CD14-positive monocyte (primary cell): Measurements from ENCODE around the gene UGCG. TPM values are rescaled to one million over a fixed set of nuclear protein-coding genes. Genes with fewer than 3 reads are reported as not detected.

Experiments
- DNase-seq, 3 donors: peaks; one replicate each; pipeline ENCODE4 v3.0.0-alpha.2; 2011 to 2022
- H2AFZ ChIP-seq: 2 replicates; pipeline ENCODE4 v1.6.0; 2012; ENCODE audit warnings: mild to moderate bottlenecking, low read depth, low read length, inconsistent platforms; ENCODE audit not compliant: insufficient read depth, poor library complexity, severe bottlenecking
- H3K27ac ChIP-seq, 2 donors: 1 replicate in 1 of 2; 2 replicates in 1 of 2; pipeline ENCODE4 v1.5.1; 2012 to 2013; ENCODE audit warnings: low read length in 2 of 2, control low read depth in 1 of 2, inconsistent platforms in 1 of 2, low read depth in 1 of 2, mild to moderate bottlenecking in 1 of 2
- H3K27me3 ChIP-seq, 2 donors: one replicate each; pipeline versions ENCODE4 v1.6.0 to v1.6.1; 2011 to 2013; ENCODE audit warnings: low read length in 2 of 2; ENCODE audit not compliant: control insufficient read depth in 2 of 2, insufficient read depth in 2 of 2
- H3K36me3 ChIP-seq, 2 donors: replicated peaks in 1 of 2; 1 replicate in 1 of 2; 2 replicates in 1 of 2; pipeline versions ENCODE4 v1.5.1 to v1.6.1; 2012 to 2013; ENCODE audit warnings: low read length in 2 of 2, control low read depth in 1 of 2, inconsistent platforms in 1 of 2, mild to moderate bottlenecking in 1 of 2; ENCODE audit not compliant: insufficient read depth in 2 of 2, control insufficient read depth in 1 of 2
- H3K4me1 ChIP-seq, 2 donors: 1 replicate in 1 of 2; 2 replicates in 1 of 2; pipeline versions ENCODE4 v1.5.1 to v1.6.1; 2012 to 2013; ENCODE audit warnings: low read length in 2 of 2, control low read depth in 1 of 2, inconsistent platforms in 1 of 2, mild to moderate bottlenecking in 1 of 2, moderate library complexity in 1 of 2; ENCODE audit not compliant: insufficient read depth in 2 of 2, control insufficient read depth in 1 of 2
- H3K4me2 ChIP-seq: replicated peaks from 2 replicates; pipeline ENCODE3; 2012; ENCODE audit warnings: low read length, moderate library complexity, mild to moderate bottlenecking; ENCODE audit not compliant: poor library complexity, severe bottlenecking; ENCODE audit errors: extremely low read depth
- H3K4me3 ChIP-seq, 3 experiments: fragments of 200-600 bp in 1 of 3; sonication (generic) in 1 of 3; replicated peaks in 1 of 3; 1 replicate in 2 of 3; 2 replicates in 1 of 3; pipeline ENCODE4 v1.5.1; 2011 to 2013; ENCODE audit warnings: low read length in 3 of 3, mild to moderate bottlenecking in 3 of 3, control low read depth in 2 of 3, low read depth in 2 of 3, inconsistent platforms in 1 of 3, moderate library complexity in 1 of 3
- H3K79me2 ChIP-seq: 2 replicates; pipeline ENCODE4 v1.6.0; 2012; ENCODE audit warnings: mild to moderate bottlenecking, control low read depth, inconsistent platforms, low read length, moderate library complexity; ENCODE audit not compliant: insufficient read depth
- H3K9ac ChIP-seq: 2 replicates; pipeline ENCODE4 v1.6.0; 2017; ENCODE audit warnings: low read length, mild to moderate bottlenecking; ENCODE audit not compliant: insufficient read depth, poor library complexity, severe bottlenecking
- H3K9me3 ChIP-seq, 2 donors: replicated peaks in 1 of 2; 1 replicate in 1 of 2; 2 replicates in 1 of 2; pipeline versions ENCODE4 v1.5.1 to v1.6.1; 2012 to 2013; ENCODE audit warnings: low read length in 2 of 2, control low read depth in 1 of 2; ENCODE audit not compliant: control insufficient read depth in 1 of 2, insufficient read depth in 1 of 2
- H4K20me1 ChIP-seq: 2 replicates; pipeline ENCODE4 v1.6.0; 2012; ENCODE audit warnings: mild to moderate bottlenecking, low read length, control low read depth, moderate library complexity; ENCODE audit not compliant: insufficient read depth
- H3K27ac Mint-ChIP-seq, 7 donors: one replicate each; pipeline ENCODE4 v1.8.0; 2020; ENCODE audit warnings: mild to moderate bottlenecking in 7 of 7, mixed read lengths in 7 of 7, moderate library complexity in 6 of 7, inconsistent platforms in 2 of 7
- H3K27me3 Mint-ChIP-seq, 3 donors: one replicate each; pipeline ENCODE4 v1.8.0; 2021 to 2022; ENCODE audit warnings: low read depth in 3 of 3, mild to moderate bottlenecking in 3 of 3, mixed read lengths in 3 of 3, moderate library complexity in 3 of 3, inconsistent platforms in 1 of 3
- H3K36me3 Mint-ChIP-seq, 2 donors: one replicate each; pipeline ENCODE4 v1.8.0; 2020; ENCODE audit warnings: mixed read lengths in 2 of 2, inconsistent platforms in 1 of 2, mild to moderate bottlenecking in 1 of 2
- H3K4me1 Mint-ChIP-seq: one replicate; pipeline ENCODE4 v1.8.0; 2020; ENCODE audit warnings: mild to moderate bottlenecking, mixed read lengths
- H3K4me3 Mint-ChIP-seq, 2 donors: one replicate each; pipeline ENCODE4 v1.8.0; 2020; ENCODE audit warnings: mild to moderate bottlenecking in 2 of 2, mixed read lengths in 2 of 2, moderate library complexity in 1 of 2
- H3K9me3 Mint-ChIP-seq, 7 donors: one replicate each; pipeline ENCODE4 v1.8.0; 2020 to 2022; ENCODE audit warnings: mixed read lengths in 7 of 7, mild to moderate bottlenecking in 6 of 7, moderate library complexity in 6 of 7, inconsistent platforms in 2 of 7
- CTCF ChIP-seq: fragments of 200-600 bp; IDR thresholded peaks from one replicate; pipeline ENCODE4 v1.8.0; 2022; ENCODE audit warnings: antibody characterized with exemption, mild to moderate bottlenecking
- WGBS: methylation state at CpG from one replicate; pipeline ENCODE4 v1.1.5; 2013; ENCODE audit warnings: missing lambda C conversion rate; ENCODE audit not compliant: insufficient coverage; 5-methylcytosine and 5-hydroxymethylcytosine counted together
- intact Hi-C, 2 donors: fragments of 100-400 bp; cut with micrococcal nuclease; formaldehyde crosslinking; loops; one replicate each; pipeline versions ENCODE4 v1.15.0 to v1.15.1; 2023
- polyA plus RNA-seq, 3 donors: library from polyadenylated mRNA; depleted of rRNA in 1 of 3; unstranded in 2 of 3; stranded (reverse) in 1 of 3; fragments of 300-500 nt in 2 of 3; fragments of >200 nt in 1 of 3; fragmentation: Illumina TruSeq in 2 of 3; gene quantifications; 1 replicate in 2 of 3; 2 replicates in 1 of 3; pipeline ENCODE4 v1.2.3, GENCODE V29; 2012 to 2021

Gene UGCG
- polyA plus RNA-seq, 3 donors = 2.7 to 7.9 (median 4.1) TPM

DNA sequence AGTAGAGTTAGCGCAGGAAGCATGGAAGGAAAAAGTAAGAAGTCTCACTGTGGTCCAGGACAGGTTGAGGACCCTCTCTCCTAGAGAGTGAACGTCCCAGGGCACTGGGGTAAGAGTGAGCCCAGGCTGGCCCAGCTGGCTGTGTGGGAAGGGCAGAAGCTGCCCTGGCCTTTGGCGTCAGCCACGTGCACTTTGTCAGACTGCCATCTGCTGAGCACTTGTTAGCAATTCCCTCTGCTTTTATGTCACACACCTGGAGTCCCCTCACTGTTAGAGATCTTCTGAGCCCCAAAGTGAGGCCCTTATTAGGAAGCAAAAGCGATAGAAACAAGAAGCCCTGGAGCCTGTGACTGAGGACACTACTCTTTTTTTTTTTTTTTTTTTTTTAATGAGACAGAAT lies 79.1 kb downstream of the UGCG start:
- Histone ChIP-seq H3K27ac (no peak overlapping the region), H3K36me3 (no peaks in the 10 kb centered on the region), H3K9me3 (no peaks in the 10 kb centered on the region), H2AFZ (no peak overlapping the region), H3K4me2 (no peak overlapping the region), H3K79me2 (no peaks in the 10 kb centered on the region), H3K27me3 (no peaks in the 10 kb centered on the region), H3K9ac (no peak overlapping the region), H3K4me3 (no peak overlapping the region), H4K20me1 (no peaks in the 10 kb centered on the region), H3K4me1 (no peaks in the 10 kb centered on the region)
- Mint-ChIP-seq H3K27ac (no peak overlapping the region), H3K9me3 (peaks cover 0 to 1% (median 0%) of the 10 kb centered on the region in 7 donors), H3K27me3 (peaks cover 3 to 8% (median 6%) of the 10 kb centered on the region in 3 donors), H3K4me1 (peaks cover 1% of the 10 kb centered on the region), H3K36me3 (no peaks in the 10 kb centered on the region), H3K4me3 (no peak overlapping the region)
- WGBS = 52% methylated on average over 3 of the region's 5 CpGs
- no peak for DNase-seq
- TF ChIP-seq CTCF = no peak
- intact Hi-C loops = no loop called here

DNA sequence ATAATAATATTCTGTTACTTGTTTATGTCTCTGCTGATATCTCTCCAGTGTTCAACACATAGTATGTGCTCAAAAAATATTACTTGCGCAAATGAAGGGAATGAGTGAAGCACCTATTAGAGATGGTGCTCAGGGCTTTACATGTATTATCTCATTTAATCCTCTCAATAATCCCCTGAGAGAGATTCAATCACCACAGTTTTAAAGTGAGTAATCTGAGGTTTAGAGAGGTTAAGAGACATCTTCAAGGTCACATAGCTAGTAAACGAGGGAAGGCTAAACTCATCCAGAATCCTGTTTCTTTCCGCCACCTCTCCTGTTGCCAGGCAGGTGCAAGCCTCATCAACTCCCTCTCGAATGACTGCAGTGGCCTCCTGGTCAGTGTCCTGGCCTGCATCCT lies 82.0 kb downstream of the UGCG start:
- H3K9me3 ChIP-seq = no peaks in the 10 kb centered on the region
- H2AFZ ChIP-seq = no peak overlapping the region
- H3K9ac ChIP-seq = no peak overlapping the region
- H3K27me3 Mint-ChIP-seq = peaks cover 7 to 15% (median 10%) of the 10 kb centered on the region in 3 donors
- H3K79me2 ChIP-seq = no peaks in the 10 kb centered on the region
- intact Hi-C loops = no loop called here
- H4K20me1 ChIP-seq = no peaks in the 10 kb centered on the region
- TF ChIP-seq CTCF = no peak
- H3K27ac ChIP-seq = no peak overlapping the region
- no peaks in the 10 kb centered on the region for H3K36me3 Mint-ChIP-seq
- H3K4me3 ChIP-seq = no peak overlapping the region
- no peak overlapping the region for H3K4me2 ChIP-seq
- peaks cover 6% of the 10 kb centered on the region for H3K4me1 Mint-ChIP-seq
- no peak overlapping the region for H3K4me3 Mint-ChIP-seq
- DNase-seq = no peak
- 72% methylated on average over 2 of the region's 4 CpGs for WGBS
- H3K4me1 ChIP-seq = peaks cover 0 to 2% of the 10 kb centered on the region in 2 donors
- H3K27me3 ChIP-seq = no peaks in the 10 kb centered on the region
- no peak overlapping the region for H3K27ac Mint-ChIP-seq
- peaks cover 0 to 3% (median 0%) of the 10 kb centered on the region in 7 donors for H3K9me3 Mint-ChIP-seq
- H3K36me3 ChIP-seq = no peaks in the 10 kb centered on the region
